CD4-positive, alpha-beta T cell (primary cell): ENCODE data around the gene LIMCH1. TPM values are rescaled to one million over a fixed set of nuclear protein-coding genes. Genes with fewer than 3 reads are reported as not detected.

Experiments
- ATAC-seq: fragments of 200-7000 bp; cut with Tn5 transposase; one replicate; pipeline ENCODE4 v1.10.0; 2022; ENCODE audit warnings: mild to moderate bottlenecking; ENCODE audit not compliant: poor library complexity
- CTCF ChIA-PET: fragments of 350-600 bp; sonication (Branson Sonifier 250); formaldehyde crosslinking; loops from one replicate; lab custom pipeline; 2021; ENCODE audit warnings: antibody characterized with exemption, inconsistent platforms; lab: Charles Lee
- POLR2A ChIA-PET: fragments of 350-600 bp; sonication (Branson Sonifier 250); formaldehyde crosslinking; loops from one replicate; lab custom pipeline; 2021; ENCODE audit warnings: antibody characterized with exemption, inconsistent platforms; lab: Charles Lee
- DNase-seq, 14 experiments: peaks; one replicate each; pipeline ENCODE4 v3.0.0-alpha.2; 2013 to 2020; ENCODE audit warnings: mixed read lengths in 2 of 14
- H3K27ac ChIP-seq, 2 donors: one replicate each; pipeline versions ENCODE4 v1.5.1 to v1.7.0; 2013; ENCODE audit warnings: low read length in 2 of 2, low read depth in 1 of 2, mild to moderate bottlenecking in 1 of 2
- H3K27me3 ChIP-seq, 2 experiments: 1 replicate in 1 of 2; 2 replicates in 1 of 2; pipeline versions ENCODE4 v1.6.1 to v1.7.0; 2013; ENCODE audit warnings: low read length in 2 of 2, control low read depth in 1 of 2, mild to moderate bottlenecking in 1 of 2, moderate library complexity in 1 of 2; ENCODE audit not compliant: insufficient read depth in 2 of 2, control insufficient read depth in 1 of 2
- H3K36me3 ChIP-seq: one replicate; pipeline ENCODE4 v1.6.1; 2013; ENCODE audit warnings: low read length, control low read depth; ENCODE audit not compliant: insufficient read depth
- H3K4me1 ChIP-seq: one replicate; pipeline ENCODE4 v1.6.1; 2013; ENCODE audit warnings: low read length, control low read depth; ENCODE audit not compliant: insufficient read depth
- H3K4me3 ChIP-seq: one replicate; pipeline ENCODE4 v1.5.1; 2013; ENCODE audit warnings: mild to moderate bottlenecking, low read length, moderate library complexity
- H3K9me3 ChIP-seq, 2 experiments: 1 replicate in 1 of 2; 2 replicates in 1 of 2; pipeline versions ENCODE4 v1.6.1 to v1.7.0; 2013; ENCODE audit warnings: low read length in 2 of 2, mild to moderate bottlenecking in 2 of 2, control low read depth in 1 of 2, moderate library complexity in 1 of 2; ENCODE audit not compliant: control insufficient read depth in 1 of 2, insufficient read depth in 1 of 2
- H3K27ac Mint-ChIP-seq: one replicate; pipeline ENCODE4 v1.8.0; 2020; ENCODE audit warnings: mixed read lengths
- H3K27me3 Mint-ChIP-seq: one replicate; pipeline ENCODE4 v1.8.0; 2021; ENCODE audit warnings: mixed read lengths
- H3K36me3 Mint-ChIP-seq: one replicate; pipeline ENCODE4 v1.8.0; 2021; ENCODE audit warnings: low read depth, mixed read lengths
- H3K4me1 Mint-ChIP-seq: one replicate; pipeline ENCODE4 v1.8.0; 2021; ENCODE audit warnings: low read depth, mixed read lengths
- H3K4me3 Mint-ChIP-seq: one replicate; pipeline ENCODE4 v1.8.0; 2020; ENCODE audit warnings: mild to moderate bottlenecking, mixed read lengths
- H3K9me3 Mint-ChIP-seq: one replicate; pipeline ENCODE4 v1.8.0; 2020; ENCODE audit warnings: mixed read lengths
- intact Hi-C, 2 experiments: fragments of 100-400 bp; cut with DNase I in 1 of 2; cut with micrococcal nuclease in 1 of 2; formaldehyde crosslinking; loops; one replicate each; pipeline versions ENCODE4 v1.15.1 to v1.9.0; 2023 to 2025; cut with DNase I, micrococcal nuclease
- total RNA-seq, 174 experiments: library from RNA in 2 of 174; stranded (reverse) in 2 of 174; gene quantifications; one replicate each; pipeline ENCODE4 v1.2.3 and lab custom pipeline; 2021 to 2026
- TF ChIP-seq, protein P1 (sequence below): fragments of 200-600 bp; IDR thresholded peaks from one replicate; pipeline ENCODE4 v1.8.0; 2022; ENCODE audit warnings: antibody characterized with exemption, mild to moderate bottlenecking

The LIMCH1 gene
- total RNA-seq, 2 experiments from 2014 or later: not detected

DNA sequence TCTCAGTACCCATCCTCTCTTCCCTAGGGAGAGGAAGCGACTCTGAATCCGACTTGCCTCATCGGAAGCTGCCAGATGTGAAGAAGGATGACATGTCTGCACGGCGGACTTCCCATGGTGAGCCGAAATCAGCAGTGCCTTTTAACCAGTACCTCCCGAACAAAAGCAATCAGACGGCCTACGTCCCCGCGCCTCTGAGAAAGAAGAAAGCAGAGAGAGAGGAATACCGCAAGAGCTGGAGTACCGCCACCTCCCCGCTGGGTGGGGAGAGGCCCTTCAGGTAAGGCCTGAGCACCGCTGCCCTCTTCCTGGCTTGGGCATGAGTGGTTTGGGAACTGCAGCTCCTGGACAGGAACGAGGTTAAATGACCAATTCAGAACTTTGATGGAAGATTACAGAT is 81.2 kb downstream of the LIMCH1 start:
- Mint-ChIP-seq H3K4me3 (no peak overlapping the region), H3K9me3 (no peaks in the 10 kb centered on the region), H3K4me1 (no peaks in the 10 kb centered on the region), H3K27me3 (no peaks in the 10 kb centered on the region), H3K27ac (no peak overlapping the region), H3K36me3 (no peaks in the 10 kb centered on the region)
- Histone ChIP-seq H3K4me3 (no peak overlapping the region), H3K27ac (no peak overlapping the region), H3K4me1 (no peaks in the 10 kb centered on the region), H3K27me3 (peaks cover 0 to under 1% of the 10 kb centered on the region in 2 experiments), H3K36me3 (no peaks in the 10 kb centered on the region), H3K9me3 (peaks cover 0 to 4% of the 10 kb centered on the region in 2 experiments)
- DNase-seq: no peak
- ChIA-PET POLR2A (no interaction called here), CTCF (no interaction called here)
- intact Hi-C loops: no loop called here
- TF ChIP-seq, protein P1, sequence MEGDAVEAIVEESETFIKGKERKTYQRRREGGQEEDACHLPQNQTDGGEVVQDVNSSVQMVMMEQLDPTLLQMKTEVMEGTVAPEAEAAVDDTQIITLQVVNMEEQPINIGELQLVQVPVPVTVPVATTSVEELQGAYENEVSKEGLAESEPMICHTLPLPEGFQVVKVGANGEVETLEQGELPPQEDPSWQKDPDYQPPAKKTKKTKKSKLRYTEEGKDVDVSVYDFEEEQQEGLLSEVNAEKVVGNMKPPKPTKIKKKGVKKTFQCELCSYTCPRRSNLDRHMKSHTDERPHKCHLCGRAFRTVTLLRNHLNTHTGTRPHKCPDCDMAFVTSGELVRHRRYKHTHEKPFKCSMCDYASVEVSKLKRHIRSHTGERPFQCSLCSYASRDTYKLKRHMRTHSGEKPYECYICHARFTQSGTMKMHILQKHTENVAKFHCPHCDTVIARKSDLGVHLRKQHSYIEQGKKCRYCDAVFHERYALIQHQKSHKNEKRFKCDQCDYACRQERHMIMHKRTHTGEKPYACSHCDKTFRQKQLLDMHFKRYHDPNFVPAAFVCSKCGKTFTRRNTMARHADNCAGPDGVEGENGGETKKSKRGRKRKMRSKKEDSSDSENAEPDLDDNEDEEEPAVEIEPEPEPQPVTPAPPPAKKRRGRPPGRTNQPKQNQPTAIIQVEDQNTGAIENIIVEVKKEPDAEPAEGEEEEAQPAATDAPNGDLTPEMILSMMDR: no peak
- ATAC-seq: no peak

DNA sequence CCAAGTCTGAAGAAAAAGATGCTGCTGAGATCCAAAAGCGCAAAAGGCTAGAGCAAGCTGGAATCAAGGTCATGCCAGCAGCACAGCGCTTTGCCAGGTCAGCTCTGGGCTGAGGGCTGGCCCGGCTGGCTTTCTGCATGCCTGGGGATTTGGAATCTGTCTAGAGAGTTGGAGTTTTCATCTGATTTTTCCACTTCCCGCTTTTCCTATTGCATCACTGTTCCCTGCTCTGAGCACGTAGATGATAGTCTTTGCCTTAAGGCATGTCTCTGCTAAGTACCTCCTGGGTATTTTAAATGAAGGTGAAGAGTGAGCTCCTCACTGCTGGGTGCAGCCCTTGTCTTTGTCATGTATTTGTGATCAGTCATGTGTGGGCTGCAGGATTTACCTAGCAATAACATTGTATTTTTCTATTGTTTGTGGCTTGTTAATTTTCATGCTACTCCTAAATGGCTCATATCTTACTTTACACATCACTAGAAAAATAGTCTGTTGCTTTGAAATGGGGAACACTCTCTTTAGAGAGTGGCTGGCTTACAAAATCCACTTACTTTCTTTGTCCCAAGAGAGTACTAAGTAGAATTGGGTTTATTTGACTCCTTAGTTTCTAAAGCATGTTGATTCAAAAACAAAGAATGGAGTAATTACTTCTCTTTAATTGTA is 82.8 kb downstream of the LIMCH1 start:
- TF ChIP-seq, protein P1: no peak
- no peak overlapping the region for H3K27ac Mint-ChIP-seq
- no peaks in the 10 kb centered on the region for H3K4me1 Mint-ChIP-seq
- ChIA-PET CTCF (no interaction called here), POLR2A (no interaction called here)
- Histone ChIP-seq H3K27me3 (peaks cover 0 to 4% of the 10 kb centered on the region in 2 experiments), H3K27ac (no peak overlapping the region), H3K9me3 (peaks cover 0 to 4% of the 10 kb centered on the region in 2 experiments), H3K4me1 (no peaks in the 10 kb centered on the region), H3K36me3 (no peaks in the 10 kb centered on the region), H3K4me3 (no peak overlapping the region)
- H3K27me3 Mint-ChIP-seq: peaks cover 4% of the 10 kb centered on the region
- no peak overlapping the region for H3K4me3 Mint-ChIP-seq
- intact Hi-C loops: no loop called here
- DNase-seq (no peak), ATAC-seq (no peak)
- no peaks in the 10 kb centered on the region for H3K36me3 Mint-ChIP-seq
- no peaks in the 10 kb centered on the region for H3K9me3 Mint-ChIP-seq

DNA sequence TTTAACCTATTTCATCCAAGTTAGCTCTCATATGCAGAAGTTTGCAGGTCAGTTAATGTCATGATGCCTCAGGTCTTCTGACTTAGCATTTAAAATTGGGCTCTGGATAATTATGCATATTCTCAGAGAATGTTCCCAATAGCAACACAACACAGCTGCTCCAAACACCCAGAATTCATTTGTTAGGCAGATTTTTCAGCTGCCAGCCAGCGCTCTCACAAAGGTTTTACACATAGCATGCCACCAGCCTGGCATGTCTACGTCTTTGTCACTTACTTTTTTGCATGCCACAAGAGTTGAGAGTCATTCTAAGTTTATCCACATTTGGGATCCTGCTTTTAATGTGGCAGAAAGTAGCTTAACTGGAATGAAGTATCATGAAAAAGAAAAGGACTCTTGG is 84.8 kb downstream of the LIMCH1 start:
- TF ChIP-seq, protein P1: no peak
- H3K4me3 ChIP-seq: no peak overlapping the region
- Mint-ChIP-seq H3K27ac (no peak overlapping the region), H3K9me3 (no peaks in the 10 kb centered on the region), H3K4me3 (no peak overlapping the region), H3K4me1 (no peaks in the 10 kb centered on the region), H3K36me3 (no peaks in the 10 kb centered on the region), H3K27me3 (peaks cover 4% of the 10 kb centered on the region)
- ChIA-PET CTCF (no interaction called here), POLR2A (no interaction called here)
- peaks cover 0 to 4% of the 10 kb centered on the region in 2 experiments for H3K9me3 ChIP-seq
- H3K4me1 ChIP-seq: no peaks in the 10 kb centered on the region
- intact Hi-C loops: no loop called here
- no peak for DNase-seq
- no peaks in the 10 kb centered on the region for H3K36me3 ChIP-seq
- no peak overlapping the region for H3K27ac ChIP-seq
- no peak for ATAC-seq
- H3K27me3 ChIP-seq: peaks cover 0 to 4% of the 10 kb centered on the region in 2 experiments
